ENCODE data around the gene BCAT1. TPM values are rescaled to one million over a fixed set of nuclear protein-coding genes. Genes with fewer than 3 reads are reported as not detected.

The BCAT1 gene
- total RNA-seq, 1 donor, result 453 TPM

- TF ChIP-seq CTCF (IDR thresholded peaks at IDR 0.05; ENCODE audit: insufficient read depth, low read length), result no peak
- DNase-seq (ENCODE audit: low read depth), result no peak
- no peak overlapping the region for H3K4me3 ChIP-seq (ENCODE audit: low read depth, low read length)
Measured at GRCh38 chr12:24920141-24920540, 28.8 kb downstream of the BCAT1 start.

- no peak for DNase-seq (ENCODE audit: low read depth)
- no peak for TF ChIP-seq CTCF (IDR thresholded peaks at IDR 0.05; ENCODE audit: insufficient read depth, low read length)
- no peak overlapping the region for H3K4me3 ChIP-seq (ENCODE audit: low read depth, low read length)
Measured at GRCh38 chr12:24919346-24920001, 29.4 kb downstream of the BCAT1 start.

GRCh38 chr12:24918596-24918995 is 30.3 kb downstream of the BCAT1 start:
- no peak for DNase-seq (ENCODE audit: low read depth)
- TF ChIP-seq CTCF (IDR thresholded peaks at IDR 0.05; ENCODE audit: insufficient read depth, low read length), result no peak

GRCh38 chr12:24915501-24915900 is 33.4 kb downstream of the BCAT1 start:
- no peak overlapping the region for H3K4me3 ChIP-seq (ENCODE audit: low read depth, low read length)
- TF ChIP-seq CTCF (IDR thresholded peaks at IDR 0.05; ENCODE audit: insufficient read depth, low read length), result no peak
- DNase-seq (ENCODE audit: low read depth), result no peak

More at GRCh38 chr12:24918596-24918995, 30.3 kb downstream of the BCAT1 start:
- H3K4me3 ChIP-seq (ENCODE audit: low read depth, low read length), result no peak overlapping the region

GRCh38 chr12:24913953-24914352 is 34.9 kb downstream of the BCAT1 start:
- no peak for TF ChIP-seq CTCF (IDR thresholded peaks at IDR 0.05; ENCODE audit: insufficient read depth, low read length)

GRCh38 chr12:24913130-24913529 is 35.8 kb downstream of the BCAT1 start:
- H3K4me3 ChIP-seq (ENCODE audit: low read depth, low read length), result no peak overlapping the region
- DNase-seq (ENCODE audit: low read depth), result no peak
- TF ChIP-seq CTCF (IDR thresholded peaks at IDR 0.05; ENCODE audit: insufficient read depth, low read length), result no peak

More at GRCh38 chr12:24913953-24914352, 34.9 kb downstream of the BCAT1 start:
- H3K4me3 ChIP-seq (ENCODE audit: low read depth, low read length), result no peak overlapping the region
- no peak for DNase-seq (ENCODE audit: low read depth)
